ENCODE results near the gene LRRC75A. TPM values are rescaled to one million over a fixed set of nuclear protein-coding genes. Genes with fewer than 3 reads are reported as not detected.
A peak's percentile ranks its signal among the peaks of the same experiment; 100 is the strongest.

LRRC75A gene
- total and polyA plus RNA-seq, 2 of the 8 experiments (the other 6 are each of a cell fraction or from before 2014, with no cell fraction given): 9.7 to 9.9 TPM

DNA sequence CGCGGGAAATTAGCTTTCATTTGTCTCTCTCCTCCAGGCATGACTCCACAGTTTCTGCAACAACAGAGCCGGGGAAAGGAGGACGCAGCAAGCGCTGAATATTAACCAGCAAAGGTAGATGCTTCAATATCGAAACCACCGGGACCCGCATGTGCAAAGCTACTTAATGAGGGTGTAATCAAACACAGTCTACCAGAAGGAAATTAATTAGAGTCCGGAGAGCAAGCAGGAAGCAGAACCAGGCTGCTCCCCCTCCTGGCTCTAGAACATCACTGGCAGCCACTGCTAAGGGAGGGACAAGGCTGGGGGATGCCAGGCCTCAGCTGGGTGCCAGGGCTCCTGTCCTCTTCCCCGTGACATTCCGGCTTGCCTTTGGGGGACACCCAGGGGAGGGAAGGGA lies 21.7 kb downstream of the LRRC75A start:
- H3K27me3 ChIP-seq (replicated peaks in 1 of 4; ENCODE audit: control insufficient read depth in 3 of 4, extremely low read depth in 1 of 4, insufficient read depth in 3 of 4, low read length in 3 of 4): no peaks in the 10 kb centered on the region
- no peak overlapping the region for H2AFZ ChIP-seq (ENCODE audit: low read length)
- H3K14ac ChIP-seq (ENCODE audit: insufficient read length): no peak overlapping the region
- no peaks in the 10 kb centered on the region for H3K36me3 ChIP-seq (ENCODE audit: control insufficient read depth in 2 of 4, insufficient read depth in 4 of 4, low read length in 3 of 4)
- CTCF ChIA-PET (ENCODE audit: partially characterized antibody): interaction anchor here (1.0 to 36.9 kb wide), 9 partner anchors 9 to 51 kb away, joined by 3 to 941 read pairs (median 5); no protein-coding TSS in a partner anchor
- 89% methylated on average over 11 of the region's 11 CpGs; no CpG with 5 or more reads in 1 of the 2 experiments for WGBS, 2 experiments (ENCODE audit: extremely low coverage in 1 of 2, insufficient coverage in 1 of 2, insufficient read length in 1 of 2, insufficient replicate concordance in 2 of 2, low coverage in 1 of 2, low lambda C conversion rate in 2 of 2, missing lambda C conversion rate in 1 of 2)
- H4K5ac ChIP-seq (ENCODE audit: insufficient read length, low read depth, low read length): no peak overlapping the region
- H2BK5ac ChIP-seq (ENCODE audit: low read depth, low read length): no peak overlapping the region
- H3K9ac ChIP-seq (replicated peaks in 1 of 4; ENCODE audit: extremely low read depth in 1 of 4, low read depth in 3 of 4, low read length in 3 of 4): no peak overlapping the region
- no peaks in the 10 kb centered on the region for H3K79me2 ChIP-seq (ENCODE audit: control insufficient read depth in 1 of 2, insufficient read depth in 2 of 2, low read length in 2 of 2)
- H2AK5ac ChIP-seq (ENCODE audit: low read depth, low read length): no peak overlapping the region
- H4K8ac ChIP-seq (ENCODE audit: extremely low read depth, insufficient read depth, low read length): no peak overlapping the region
- no peak overlapping the region for H4K91ac ChIP-seq (replicated peaks; ENCODE audit: insufficient read length, low read length)
- H3K18ac ChIP-seq (ENCODE audit: extremely low read depth, low read length): no peak overlapping the region
- FAIRE-seq: no peak
- H3K56ac ChIP-seq (replicated peaks; ENCODE audit: insufficient read length, low read depth, low read length): no peak overlapping the region
- peaks cover 0 to 4% of the 10 kb centered on the region in 2 experiments for H4K20me1 ChIP-seq (replicated peaks in 1 of 2; ENCODE audit: control insufficient read depth in 1 of 2, insufficient read depth in 2 of 2, low read length in 2 of 2)
- H3K4me2 ChIP-seq (ENCODE audit: insufficient read depth in 1 of 2, low read depth in 2 of 2, low read length in 2 of 2): no peak overlapping the region
- POLR2A ChIA-PET (ENCODE audit: partially characterized antibody): interaction anchor here (0.8 to 1.2 kb wide), 3 partner anchors 17 to 31 kb away, joined by 3 to 5 read pairs (median 4); no protein-coding TSS in a partner anchor
- peaks cover 2% of the 10 kb centered on the region for H3K79me1 ChIP-seq (ENCODE audit: low read depth, low read length)
- no peak overlapping the region for H2BK12ac ChIP-seq (ENCODE audit: low read depth, low read length)
- peaks cover 2% of the 10 kb centered on the region; the same call in 1 of the 2 replicates for H3K23me2 ChIP-seq (ENCODE audit: low read depth, low read length)
- H3K4ac ChIP-seq (replicated peaks; ENCODE audit: insufficient read length, low read depth, low read length): no peak overlapping the region
- peaks cover 0 to 18% (median 2%) of the 10 kb centered on the region in 4 experiments; a peak in 2 of 7 replicates for H3K4me1 ChIP-seq (replicated peaks in 1 of 4; ENCODE audit: control insufficient read depth in 3 of 4, insufficient read depth in 4 of 4, low read length in 3 of 4)
- H3K4me3 ChIP-seq (ENCODE audit: extremely low read depth in 1 of 4, insufficient read depth in 2 of 4, low read depth in 3 of 4, low read length in 4 of 4): no peak overlapping the region
- no peak for DNase-seq (ENCODE audit: low read depth in 1 of 2, low spot score in 2 of 2)
- no peak for TF ChIP-seq TAF7 (optimal IDR thresholded peaks at IDR 0.05; ENCODE audit: borderline replicate concordance, low read depth, low read length)
- TF ChIP-seq, protein P1, sequence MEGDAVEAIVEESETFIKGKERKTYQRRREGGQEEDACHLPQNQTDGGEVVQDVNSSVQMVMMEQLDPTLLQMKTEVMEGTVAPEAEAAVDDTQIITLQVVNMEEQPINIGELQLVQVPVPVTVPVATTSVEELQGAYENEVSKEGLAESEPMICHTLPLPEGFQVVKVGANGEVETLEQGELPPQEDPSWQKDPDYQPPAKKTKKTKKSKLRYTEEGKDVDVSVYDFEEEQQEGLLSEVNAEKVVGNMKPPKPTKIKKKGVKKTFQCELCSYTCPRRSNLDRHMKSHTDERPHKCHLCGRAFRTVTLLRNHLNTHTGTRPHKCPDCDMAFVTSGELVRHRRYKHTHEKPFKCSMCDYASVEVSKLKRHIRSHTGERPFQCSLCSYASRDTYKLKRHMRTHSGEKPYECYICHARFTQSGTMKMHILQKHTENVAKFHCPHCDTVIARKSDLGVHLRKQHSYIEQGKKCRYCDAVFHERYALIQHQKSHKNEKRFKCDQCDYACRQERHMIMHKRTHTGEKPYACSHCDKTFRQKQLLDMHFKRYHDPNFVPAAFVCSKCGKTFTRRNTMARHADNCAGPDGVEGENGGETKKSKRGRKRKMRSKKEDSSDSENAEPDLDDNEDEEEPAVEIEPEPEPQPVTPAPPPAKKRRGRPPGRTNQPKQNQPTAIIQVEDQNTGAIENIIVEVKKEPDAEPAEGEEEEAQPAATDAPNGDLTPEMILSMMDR (IDR thresholded peaks at IDR 0.05; ENCODE audit: control extremely low read depth in 1 of 3, insufficient read depth in 1 of 3, low read depth in 1 of 3, low read length in 3 of 3): peak in 1 of 3 experiments; percentile 2; a peak in 1 of 4 replicates
- H3K23ac ChIP-seq (ENCODE audit: insufficient read length): no peak overlapping the region
- no peak overlapping the region for H3K27ac ChIP-seq (ENCODE audit: low read depth, low read length)
- H2BK15ac ChIP-seq (ENCODE audit: low read length): no peak overlapping the region
- no peaks in the 10 kb centered on the region for H3K9me3 ChIP-seq (ENCODE audit: insufficient read depth in 2 of 2, low read depth in 1 of 2, low read length in 1 of 2)
- no peak overlapping the region for H2BK20ac ChIP-seq (ENCODE audit: low read length)
- H2BK120ac ChIP-seq (replicated peaks; ENCODE audit: low read depth, low read length): no peak overlapping the region

All from H1 (cell line).